MM.1S (cell line): Measurements from ENCODE around the gene ZEB2.

ENCODE experiments used
- DNase-seq: peaks from one replicate; pipeline ENCODE4 v3.0.0-alpha.2; 2015
- H2AFZ ChIP-seq: fragments of 300-600 bp; sonication (generic); 2 replicates; pipeline ENCODE4 v1.6.0; 2016; ENCODE audit warnings: antibody characterized with exemption, low read length
- H3F3A ChIP-seq: fragments of 300-600 bp; sonication (generic); 2 replicates; pipeline ENCODE4 v1.6.1; 2016; ENCODE audit warnings: mild to moderate bottlenecking, antibody characterized with exemption, low read length, moderate library complexity, mixed read lengths; ENCODE audit not compliant: insufficient read depth
- H3K27ac ChIP-seq: fragments of 300-600 bp; sonication (generic); 2 replicates; pipeline ENCODE4 v1.5.1; 2016; ENCODE audit warnings: mild to moderate bottlenecking, low read length
- H3K27me3 ChIP-seq: fragments of 300-600 bp; sonication (generic); replicated peaks from 2 replicates; pipeline ENCODE4 v1.6.0; 2016; ENCODE audit warnings: low read length; ENCODE audit not compliant: insufficient read depth
- H3K36me3 ChIP-seq: fragments of 300-600 bp; sonication (generic); replicated peaks from 2 replicates; pipeline ENCODE4 v1.6.1; 2016; ENCODE audit warnings: mild to moderate bottlenecking, low read length, mixed read lengths; ENCODE audit not compliant: insufficient read depth
- H3K4me1 ChIP-seq: fragments of 300-600 bp; sonication (generic); 2 replicates; pipeline ENCODE4 v1.6.1; 2016; ENCODE audit warnings: low read length, mixed read lengths
- H3K4me2 ChIP-seq: fragments of 300-600 bp; sonication (generic); 2 replicates; pipeline ENCODE4 v1.6.0; 2016; ENCODE audit warnings: low read depth, low read length
- H3K4me3 ChIP-seq: fragments of 300-600 bp; sonication (generic); 2 replicates; pipeline ENCODE4 v1.5.1; 2016; ENCODE audit warnings: low read length, mixed read lengths
- H3K79me2 ChIP-seq: fragments of 300-600 bp; sonication (generic); 2 replicates; pipeline ENCODE4 v1.6.1; 2016; ENCODE audit warnings: mixed run types, low read length, mixed read lengths
- H3K9ac ChIP-seq: fragments of 300-600 bp; sonication (generic); 2 replicates; pipeline ENCODE4 v1.6.1; 2016; ENCODE audit warnings: low read length, mixed read lengths
- H3K9me2 ChIP-seq: fragments of 300-600 bp; sonication (generic); replicated peaks from 2 replicates; pipeline ENCODE4 v1.6.1; 2016; ENCODE audit warnings: mild to moderate bottlenecking, low read length, mixed read lengths; ENCODE audit not compliant: insufficient read depth
- H3K9me3 ChIP-seq: fragments of 300-600 bp; sonication (generic); replicated peaks from 2 replicates; pipeline ENCODE4 v1.6.1; 2016; ENCODE audit warnings: mild to moderate bottlenecking, low read length, mixed read lengths; ENCODE audit not compliant: insufficient read depth
- H4K20me1 ChIP-seq: fragments of 300-600 bp; sonication (generic); 2 replicates; pipeline ENCODE4 v1.6.1; 2016; ENCODE audit warnings: mild to moderate bottlenecking, low read length, moderate library complexity, mixed read lengths; ENCODE audit not compliant: insufficient read depth
- CTCF ChIP-seq: fragments of 300-600 bp; sonication (generic); IDR thresholded peaks from 2 replicates; pipeline ENCODE4 v1.5.1; 2016; ENCODE audit warnings: antibody characterized with exemption, low read length, mixed read lengths
- EZH2 ChIP-seq: fragments of 300-600 bp; sonication (generic); optimal IDR thresholded peaks from 2 replicates; pipeline ENCODE3; 2017; ENCODE audit warnings: low read depth, mild to moderate bottlenecking, antibody characterized with exemption, low read length, mixed read lengths
- EZH2phosphoT487 ChIP-seq: fragments of 300-600 bp; sonication (generic); IDR thresholded peaks from 2 replicates; pipeline ENCODE4 v1.6.1; 2018; ENCODE audit warnings: antibody characterized with exemption, low read length

The ZEB2 gene

DNA sequence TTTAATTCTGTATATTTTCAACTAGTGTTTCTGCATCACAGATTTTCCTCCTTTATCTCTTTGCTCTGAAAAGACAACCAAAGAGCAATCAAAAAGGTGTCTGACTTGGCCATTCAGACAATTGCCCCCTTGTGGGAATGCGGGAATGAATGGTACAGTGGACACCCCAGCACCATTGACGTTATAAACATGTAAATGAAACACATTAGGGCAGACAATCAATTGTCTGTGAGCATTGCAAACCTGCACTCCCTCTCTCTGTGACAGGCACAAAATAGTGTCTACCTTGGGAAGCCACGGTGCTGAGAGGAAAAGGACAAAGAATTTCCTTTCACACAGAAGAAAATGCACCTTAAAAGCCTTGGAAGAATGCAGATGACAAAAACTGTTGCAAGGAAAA, 8.0 kb downstream of the ZEB2 start:
- Histone ChIP-seq H4K20me1 (no peaks in the 10 kb centered on the region), H3K4me3 (no peak overlapping the region), H3K27me3 (peaks cover 40% of the 10 kb centered on the region), H3K27ac (no peak overlapping the region), H3K4me1 (no peaks in the 10 kb centered on the region), H3K9me3 (no peaks in the 10 kb centered on the region), H3K9ac (no peak overlapping the region), H3K79me2 (no peaks in the 10 kb centered on the region), H2AFZ (no peak overlapping the region), H3F3A (no peaks in the 10 kb centered on the region), H3K9me2 (no peaks in the 10 kb centered on the region), H3K4me2 (no peak overlapping the region), H3K36me3 (no peaks in the 10 kb centered on the region)
- TF ChIP-seq CTCF (no peak), EZH2phosphoT487 (no peak), EZH2 (no peak)
- no peak for DNase-seq

- no peaks in the 10 kb centered on the region for H4K20me1 ChIP-seq
- H3K36me3 ChIP-seq, result no peaks in the 10 kb centered on the region
- peaks cover 36% of the 10 kb centered on the region for H3K27me3 ChIP-seq
- no peaks in the 10 kb centered on the region for H3F3A ChIP-seq
- no peaks in the 10 kb centered on the region for H3K9me3 ChIP-seq
- H3K4me1 ChIP-seq, result no peaks in the 10 kb centered on the region
- H3K9ac ChIP-seq, result no peak overlapping the region
- DNase-seq, result no peak
- TF ChIP-seq EZH2 (no peak), EZH2phosphoT487 (no peak), CTCF (no peak)
- no peak overlapping the region for H3K4me3 ChIP-seq
- no peak overlapping the region for H3K27ac ChIP-seq
- no peak overlapping the region for H3K4me2 ChIP-seq
- H2AFZ ChIP-seq, result no peak overlapping the region
- H3K9me2 ChIP-seq, result no peaks in the 10 kb centered on the region
- H3K79me2 ChIP-seq, result no peaks in the 10 kb centered on the region
These were observed 8.6 kb downstream of the ZEB2 start for GRCh38 chr2:144511226-144511810.

DNA sequence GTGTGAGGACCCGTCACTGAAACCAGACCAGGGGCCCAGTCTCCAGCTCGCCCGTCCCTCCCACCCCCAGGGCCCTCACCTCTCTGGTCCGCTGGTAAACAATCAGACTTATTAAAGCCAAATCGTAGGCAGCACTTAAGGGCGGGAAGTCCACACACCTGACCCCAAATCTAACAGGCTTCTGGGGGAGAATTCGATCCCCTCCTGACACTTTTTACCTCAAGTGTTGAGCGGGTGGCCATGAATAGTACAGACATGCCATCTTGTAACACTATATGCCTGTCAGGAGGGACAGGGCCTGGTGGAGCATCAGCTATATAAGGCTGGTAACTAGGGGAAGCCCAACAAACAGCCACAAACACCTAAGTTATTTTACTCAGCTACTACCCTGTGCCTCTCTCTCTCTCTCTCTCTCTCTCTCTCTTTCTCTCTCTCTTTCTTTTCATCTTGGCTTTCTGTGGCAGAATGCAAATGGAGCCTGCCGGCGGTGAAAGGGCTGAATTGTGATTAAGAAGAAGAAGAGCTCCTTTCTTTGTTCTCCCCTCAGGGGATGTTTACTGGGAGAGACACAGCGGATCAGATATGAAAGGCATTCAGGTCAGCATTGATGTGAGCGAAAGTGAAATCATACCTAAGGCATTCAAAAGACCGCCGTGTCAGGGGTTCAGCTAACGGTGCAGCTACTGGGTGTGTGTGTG, 9.5 kb downstream of the ZEB2 start:
- TF ChIP-seq EZH2phosphoT487 (no peak), CTCF (no peak), EZH2 (no peak)
- no peaks in the 10 kb centered on the region for H3F3A ChIP-seq
- DNase-seq, result no peak
- no peak overlapping the region for H3K4me3 ChIP-seq
- no peaks in the 10 kb centered on the region for H3K4me1 ChIP-seq
- no peaks in the 10 kb centered on the region for H3K79me2 ChIP-seq
- no peak overlapping the region for H2AFZ ChIP-seq
- H4K20me1 ChIP-seq, result no peaks in the 10 kb centered on the region
- H3K27ac ChIP-seq, result no peak overlapping the region
- no peaks in the 10 kb centered on the region for H3K9me2 ChIP-seq
- no peaks in the 10 kb centered on the region for H3K9me3 ChIP-seq
- no peak overlapping the region for H3K9ac ChIP-seq
- H3K27me3 ChIP-seq, result peaks cover 28% of the 10 kb centered on the region
- H3K4me2 ChIP-seq, result no peak overlapping the region
- H3K36me3 ChIP-seq, result no peaks in the 10 kb centered on the region
